GM19467 (cell line): ENCODE results near the gene CARD9.

Experiments used
- ATAC-seq: cut with Tn5 transposase; IDR thresholded peaks from one replicate; pipeline ENCODE4 v1.9.1; 2021; ENCODE audit warnings: mild to moderate bottlenecking, moderate library complexity; ENCODE audit not compliant: unreplicated experiment

The CARD9 gene

GRCh38 chr9:136381311-136381710 is 7.8 kb upstream of the CARD9 start:
- no peak for ATAC-seq

- ATAC-seq, result no peak
These were observed 6.9 kb upstream of the CARD9 start for GRCh38 chr9:136380381-136380780.

DNA sequence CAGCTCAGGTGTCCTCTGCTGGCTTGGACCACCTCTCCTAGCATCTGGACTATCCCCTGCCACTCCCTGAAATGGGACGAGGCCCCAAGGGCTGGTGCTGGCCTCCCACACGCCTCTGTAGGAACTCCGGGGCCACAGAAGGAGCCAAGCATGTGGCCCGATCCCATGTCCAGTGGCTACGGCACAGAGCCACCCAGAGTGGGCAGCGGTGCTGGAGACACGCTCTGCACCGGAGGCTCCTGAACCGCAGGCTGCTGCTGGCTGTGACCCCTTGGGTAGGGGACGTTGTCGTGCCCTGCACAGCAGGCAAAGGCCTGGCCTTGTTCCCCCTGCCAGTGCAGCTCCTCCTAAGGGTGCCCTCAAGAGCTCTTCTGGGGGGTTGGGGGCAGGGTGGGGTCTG is 6.4 kb upstream of the CARD9 start:
- ATAC-seq, result no peak

DNA sequence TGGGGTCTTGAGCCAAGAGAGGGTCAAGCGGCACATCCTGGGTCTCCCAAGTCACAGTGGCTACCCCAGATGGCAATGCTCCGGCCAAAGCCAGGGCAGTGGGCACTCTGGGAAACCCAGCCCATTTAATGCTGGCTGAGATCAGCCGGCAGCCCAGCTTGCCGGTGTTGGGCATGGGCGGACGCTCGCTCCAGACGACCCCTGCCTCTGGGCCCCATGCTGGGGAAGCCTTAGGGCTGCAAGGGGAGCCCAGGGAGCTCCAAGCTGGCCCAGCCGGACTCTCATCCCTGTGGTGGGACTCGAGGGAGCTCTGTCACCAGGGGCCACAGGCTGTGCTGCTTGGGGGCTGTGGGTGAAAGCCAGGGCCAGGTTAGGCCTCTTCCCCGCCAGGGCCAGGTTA is 5.9 kb upstream of the CARD9 start:
- ATAC-seq, result no peak

DNA sequence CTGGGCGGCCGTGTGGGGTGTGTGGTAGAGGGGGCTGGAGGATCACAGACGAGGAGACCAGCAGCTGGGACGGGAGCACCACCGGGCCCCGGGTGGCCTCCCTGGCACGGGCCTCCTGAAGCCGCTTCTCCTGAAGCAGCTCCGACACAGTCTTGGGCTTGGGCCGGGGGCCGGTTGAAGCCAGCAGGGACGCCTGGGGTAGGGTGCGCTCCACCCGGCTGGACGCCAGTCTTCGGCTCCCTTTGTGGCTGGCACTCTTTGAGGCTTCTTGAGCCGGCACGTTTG is 5.5 kb upstream of the CARD9 start:
- ATAC-seq, result no peak

GRCh38 chr9:136378170-136379002 is 4.9 kb upstream of the CARD9 start:
- ATAC-seq, result no peak

DNA sequence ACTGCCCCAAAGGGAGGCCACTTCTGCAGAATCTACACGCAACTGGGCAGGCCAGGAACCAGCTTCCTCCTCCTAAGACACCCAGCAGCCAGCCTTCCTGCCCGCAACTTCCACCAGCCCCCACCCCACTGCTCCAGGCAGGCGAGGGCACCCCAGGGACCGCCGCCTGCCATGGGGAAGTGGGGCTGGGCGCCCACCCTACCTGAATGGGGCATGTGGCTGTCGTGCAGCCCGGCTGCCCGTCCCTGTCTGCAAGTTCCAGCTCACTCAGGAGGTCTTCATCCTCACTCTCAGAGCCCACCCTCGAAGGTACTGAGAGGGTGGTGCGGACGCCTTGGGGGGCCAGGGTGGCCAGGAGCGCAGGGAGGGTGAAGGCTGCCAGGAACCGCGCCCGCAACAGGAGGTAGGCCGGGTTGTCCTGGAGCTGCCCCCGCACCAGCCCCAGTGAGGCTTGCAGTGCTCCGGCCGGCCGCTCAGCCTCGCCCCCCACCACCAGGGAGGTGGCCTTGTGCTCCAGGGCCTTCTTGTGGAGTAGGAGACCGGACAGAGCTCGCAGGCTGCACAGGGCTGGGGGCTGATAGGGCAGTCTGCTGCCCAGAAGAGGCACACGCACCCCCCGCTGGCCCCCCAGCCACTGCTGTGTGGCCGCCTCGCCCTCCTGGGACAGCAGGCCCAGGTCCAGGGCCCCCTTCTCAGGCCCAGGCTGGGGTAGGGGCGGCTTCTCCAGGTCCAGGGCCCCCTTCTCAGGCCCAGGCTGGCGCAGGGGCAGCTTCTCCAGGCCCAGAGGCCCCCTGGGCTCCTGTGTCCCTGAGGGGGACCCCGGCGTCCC is 4.1 kb upstream of the CARD9 start:
- no peak for ATAC-seq

- no peak for ATAC-seq
These were observed 3.0 kb upstream of the CARD9 start for GRCh38 chr9:136376457-136376856.

DNA sequence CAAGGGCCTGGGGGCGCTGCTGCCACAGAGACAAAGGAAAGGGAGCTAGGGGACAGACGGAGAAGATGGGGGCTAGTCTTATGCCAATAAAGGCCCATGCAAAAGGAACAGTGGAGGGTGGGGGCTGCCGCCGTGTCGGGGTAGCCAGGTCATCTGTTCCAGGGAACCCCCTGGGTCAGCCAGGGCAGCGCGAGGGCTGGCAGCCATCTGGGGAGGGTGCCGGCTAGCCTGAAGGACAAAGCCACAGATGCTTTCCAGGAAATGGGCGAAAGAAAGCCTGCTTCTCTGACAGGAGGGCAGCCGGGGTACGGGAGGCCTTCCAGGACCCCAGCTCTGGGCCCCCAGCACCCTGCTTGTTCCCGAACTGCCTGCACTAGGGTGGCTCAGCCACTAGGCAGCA is 1.6 kb upstream of the CARD9 start:
- ATAC-seq, result no peak

GRCh38 chr9:136374183-136374575 is 710 bp upstream of the CARD9 start:
- no peak for ATAC-seq

DNA sequence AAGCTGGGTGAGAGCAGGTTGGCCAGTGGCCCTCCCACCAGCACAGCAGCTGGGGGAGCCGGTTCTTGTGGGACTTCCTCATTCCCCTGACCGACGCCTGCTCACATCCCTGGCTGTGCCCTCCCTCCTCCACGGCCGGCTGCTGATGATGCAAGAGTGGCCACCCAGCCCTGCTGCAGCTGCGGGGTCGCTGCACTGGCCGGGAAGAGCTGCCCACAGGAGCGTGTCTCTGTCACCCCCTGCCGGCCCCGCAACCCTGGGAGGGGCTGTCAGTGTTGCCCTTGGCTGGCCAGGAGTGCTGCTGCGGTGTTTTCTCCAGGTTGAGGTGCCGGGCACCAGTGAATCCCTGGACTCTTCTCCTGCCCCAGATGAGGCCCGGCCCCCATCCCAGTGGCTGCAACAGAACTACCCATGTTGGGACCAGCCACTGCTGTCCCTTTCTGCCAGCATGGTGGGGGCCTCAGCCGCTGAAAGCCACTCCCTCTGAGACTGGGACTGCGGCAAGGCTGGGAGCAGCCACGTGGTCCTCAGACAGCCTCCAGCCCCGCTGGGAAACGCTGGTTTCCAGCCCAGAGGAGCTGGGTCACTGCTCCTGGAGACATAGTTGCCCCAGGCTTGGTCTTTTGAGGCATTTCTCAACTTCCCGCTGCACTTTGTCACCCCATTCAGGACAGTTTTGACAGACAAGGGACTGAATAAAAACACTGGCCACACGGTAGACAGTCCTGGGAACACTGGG is 739 bp downstream of the CARD9 start:
- no peak for ATAC-seq

DNA sequence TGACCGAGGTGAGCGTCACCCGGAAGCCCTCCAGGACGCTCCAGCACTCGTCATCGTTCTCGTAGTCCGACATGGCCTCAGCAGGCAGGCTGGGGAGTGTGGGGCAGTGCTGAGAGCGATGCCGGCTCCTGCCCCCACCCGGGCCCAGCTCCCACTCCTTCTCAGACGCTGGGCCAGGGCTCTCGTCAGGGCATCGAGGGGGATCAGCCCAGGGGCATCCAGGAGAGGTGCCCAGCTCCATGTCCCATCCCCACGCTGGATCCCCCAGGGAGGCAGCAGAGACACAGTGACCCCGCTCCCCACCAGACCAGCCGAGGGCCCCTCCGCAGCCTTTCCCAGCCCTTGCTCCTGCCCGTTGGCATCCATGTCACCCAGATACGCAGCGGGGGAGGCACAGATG is 1.5 kb downstream of the CARD9 start:
- ATAC-seq, result no peak

GRCh38 chr9:136371533-136371880 is 2.0 kb downstream of the CARD9 start:
- ATAC-seq, result no peak

DNA sequence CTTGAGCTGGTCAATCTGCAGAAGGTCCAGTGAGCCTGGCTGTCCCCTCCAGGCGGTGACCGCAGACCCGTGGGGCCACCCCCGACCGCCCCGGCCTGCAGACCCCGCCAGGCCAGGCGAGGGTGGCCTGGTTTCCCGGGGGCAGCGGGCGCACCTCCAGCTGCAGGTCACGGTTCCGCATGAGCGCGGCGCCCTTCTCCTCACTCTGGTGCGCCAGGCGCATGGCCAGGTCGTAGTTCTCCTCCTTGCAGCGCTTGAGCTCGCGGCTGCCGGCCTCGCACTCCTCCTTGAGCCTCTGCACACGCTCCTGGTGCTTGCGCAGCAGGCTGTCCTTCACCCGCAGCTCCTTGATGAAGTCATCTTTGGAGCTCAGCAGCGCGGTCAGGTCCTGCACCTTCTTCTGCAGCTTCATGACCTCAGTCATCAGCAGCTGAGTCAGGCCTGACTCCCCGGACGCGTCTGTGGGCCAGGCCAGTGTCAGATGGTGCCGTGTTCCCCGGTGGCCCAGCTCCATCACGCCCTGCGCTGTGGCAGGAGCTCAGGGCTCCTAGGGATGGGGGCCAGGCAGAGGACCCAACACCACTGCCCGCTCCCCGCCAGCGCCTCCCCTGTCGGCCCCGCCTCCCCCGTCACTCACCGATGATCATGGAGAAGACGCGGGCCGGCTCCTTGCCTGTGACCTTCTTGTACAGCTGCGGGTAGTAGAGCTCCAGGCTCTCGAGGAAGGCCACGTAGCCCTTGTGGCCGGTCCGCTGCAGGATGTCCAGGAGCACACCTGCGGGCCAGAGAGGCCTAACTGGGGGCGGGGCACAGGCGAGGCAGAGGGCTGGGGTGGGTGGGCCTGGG is 2.6 kb downstream of the CARD9 start:
- no peak for ATAC-seq

- no peak for ATAC-seq
These were observed 3.4 kb downstream of the CARD9 start for GRCh38 chr9:136370037-136370436.

DNA sequence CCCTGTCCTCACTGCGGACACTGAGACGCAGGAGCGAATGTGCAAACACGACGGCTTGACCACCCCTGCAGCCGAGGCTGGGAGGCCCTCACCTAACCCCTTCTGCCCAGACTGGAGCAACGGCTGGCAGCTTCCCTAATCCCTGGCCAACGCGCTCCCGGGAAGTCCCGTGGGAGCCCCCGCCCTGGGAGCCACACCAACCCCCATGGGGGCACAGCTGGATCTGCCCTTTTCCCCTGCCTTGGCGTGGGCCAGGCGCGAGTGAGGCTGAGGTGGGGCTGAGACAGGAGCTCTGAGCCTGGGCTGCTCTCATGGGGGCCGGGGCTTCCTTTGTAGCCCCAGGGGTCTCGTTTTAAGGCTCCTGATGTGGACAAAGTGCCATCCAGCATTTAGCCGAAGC is 5.3 kb downstream of the CARD9 start:
- ATAC-seq, result no peak

DNA sequence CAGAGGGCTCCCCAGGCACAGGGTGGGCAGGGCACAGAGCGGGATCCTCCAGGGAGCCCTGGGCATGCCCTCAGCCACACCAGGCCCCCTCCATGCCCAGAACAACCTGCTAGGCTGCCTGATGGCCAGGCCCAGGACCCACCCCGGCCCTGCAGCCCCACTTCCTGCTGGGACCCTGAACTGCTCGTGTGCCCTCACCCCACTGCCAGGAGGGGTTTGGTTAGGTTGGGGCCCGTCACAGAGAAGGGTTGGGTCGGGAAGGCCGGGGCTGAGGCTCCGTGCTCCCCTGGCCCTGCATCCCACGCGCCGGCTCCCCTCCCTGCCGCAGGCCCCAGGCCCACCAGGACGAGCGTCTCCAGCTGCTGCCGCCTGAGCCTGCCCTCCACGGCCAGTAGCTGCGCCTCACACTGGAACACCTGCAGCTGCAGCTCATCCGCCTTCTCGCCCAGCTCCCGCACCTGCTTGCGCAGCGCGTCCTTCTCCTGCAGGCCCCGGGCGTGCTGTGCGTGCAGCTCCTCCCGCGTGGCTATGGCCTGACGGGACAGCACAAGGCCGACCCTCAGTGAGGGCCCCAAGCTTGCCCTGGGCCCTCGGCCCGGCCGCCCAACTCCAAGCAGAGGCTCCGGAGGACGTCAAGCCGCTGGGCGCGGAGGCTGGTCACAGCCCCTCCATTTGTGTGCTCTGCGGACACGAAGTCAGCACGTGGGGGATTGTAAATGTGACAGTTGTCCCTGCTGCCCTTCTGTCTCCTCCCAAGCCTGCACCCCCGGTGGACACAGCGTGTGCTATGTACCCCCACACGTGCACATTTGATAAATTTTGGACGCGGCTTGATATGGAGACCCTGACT is 5.9 kb downstream of the CARD9 start:
- ATAC-seq, result no peak

GRCh38 chr9:136366826-136367225 is 6.6 kb downstream of the CARD9 start:
- ATAC-seq, result no peak

GRCh38 chr9:136365775-136366222 is 7.7 kb downstream of the CARD9 start:
- ATAC-seq, result no peak
